ENCODE results near the gene TDRD12. TPM values are rescaled to one million over a fixed set of nuclear protein-coding genes. Genes with fewer than 3 reads are reported as not detected.

TDRD12 gene
- total RNA-seq, 4 donors from 2014 or later: under 0.01 to 0.30 (median 0.21) TPM; not detected in 1

DNA sequence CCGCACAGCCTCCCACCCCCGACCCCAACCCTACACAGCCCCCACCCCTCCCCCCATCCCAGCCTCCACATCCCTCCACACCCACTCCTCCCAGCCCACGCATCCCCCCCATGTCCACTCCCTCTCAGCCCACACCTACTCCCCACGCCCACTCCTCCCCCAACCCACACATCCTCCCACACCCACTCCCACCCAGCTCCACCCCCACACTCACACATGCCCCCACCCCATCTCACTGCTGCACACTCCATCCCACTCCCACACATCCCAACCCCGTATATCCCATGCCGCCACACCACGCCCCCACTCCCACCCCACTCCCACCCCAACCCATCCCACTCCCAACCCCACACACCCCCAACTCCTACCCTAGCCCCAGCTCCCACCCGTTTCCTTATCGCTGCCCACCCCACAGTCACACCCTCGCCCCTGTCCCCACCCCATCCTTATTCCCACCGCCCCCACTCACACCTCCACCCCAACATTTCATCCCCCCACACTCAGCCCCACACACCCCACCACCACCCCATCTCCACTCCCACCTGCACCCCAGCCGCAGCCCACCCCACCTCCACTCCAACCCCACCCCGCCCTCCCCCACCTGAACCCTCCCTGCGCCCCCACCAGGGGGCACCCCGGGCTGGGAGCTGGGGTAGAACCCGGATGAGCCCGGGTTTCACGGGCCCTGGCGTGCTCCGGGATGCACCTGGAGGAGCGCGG lies 809 bp downstream of the TDRD12 start:
- Histone ChIP-seq H3K4me3 (no peak overlapping the region), H3K36me3 (peaks cover 0 to 22% (median 0%) of the 10 kb centered on the region in 3 donors), H3K4me1 (no peaks in the 10 kb centered on the region), H3K27ac (no peak overlapping the region), H3K27me3 (no peaks in the 10 kb centered on the region), H3K9me3 (peaks cover 0 to 6% (median 0%) of the 10 kb centered on the region in 4 donors)
- TF ChIP-seq EP300 (IDR thresholded peaks at IDR 0.05): no peak
- TF ChIP-seq, protein P1, sequence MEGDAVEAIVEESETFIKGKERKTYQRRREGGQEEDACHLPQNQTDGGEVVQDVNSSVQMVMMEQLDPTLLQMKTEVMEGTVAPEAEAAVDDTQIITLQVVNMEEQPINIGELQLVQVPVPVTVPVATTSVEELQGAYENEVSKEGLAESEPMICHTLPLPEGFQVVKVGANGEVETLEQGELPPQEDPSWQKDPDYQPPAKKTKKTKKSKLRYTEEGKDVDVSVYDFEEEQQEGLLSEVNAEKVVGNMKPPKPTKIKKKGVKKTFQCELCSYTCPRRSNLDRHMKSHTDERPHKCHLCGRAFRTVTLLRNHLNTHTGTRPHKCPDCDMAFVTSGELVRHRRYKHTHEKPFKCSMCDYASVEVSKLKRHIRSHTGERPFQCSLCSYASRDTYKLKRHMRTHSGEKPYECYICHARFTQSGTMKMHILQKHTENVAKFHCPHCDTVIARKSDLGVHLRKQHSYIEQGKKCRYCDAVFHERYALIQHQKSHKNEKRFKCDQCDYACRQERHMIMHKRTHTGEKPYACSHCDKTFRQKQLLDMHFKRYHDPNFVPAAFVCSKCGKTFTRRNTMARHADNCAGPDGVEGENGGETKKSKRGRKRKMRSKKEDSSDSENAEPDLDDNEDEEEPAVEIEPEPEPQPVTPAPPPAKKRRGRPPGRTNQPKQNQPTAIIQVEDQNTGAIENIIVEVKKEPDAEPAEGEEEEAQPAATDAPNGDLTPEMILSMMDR (IDR thresholded peaks at IDR 0.05): no peak
- TF ChIP-seq POLR2A (IDR thresholded peaks at IDR 0.05): no peak
- DNase-seq (ENCODE audit: low spot score in 2 of 2): no peak
- 91 to 92% methylated on average over 7 to 8 of the region's 22 CpGs for WGBS, 2 donors

DNA sequence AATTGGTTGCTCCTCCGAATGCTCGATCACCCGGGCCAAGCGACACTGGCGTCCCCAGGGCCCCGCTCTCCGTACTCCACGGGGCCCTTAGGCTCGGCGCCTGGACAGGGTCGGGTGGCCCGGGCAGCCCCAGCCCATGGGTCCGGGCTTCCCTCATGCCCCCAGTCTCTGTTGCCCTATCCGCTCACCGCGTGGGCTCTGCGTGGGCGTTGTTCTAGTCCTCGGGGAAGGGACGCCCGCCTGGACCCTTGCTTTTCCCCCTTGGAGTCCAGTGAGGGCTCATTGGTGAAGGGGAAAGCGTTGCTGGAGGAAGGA lies 1.3 kb downstream of the TDRD12 start:
- no peak for DNase-seq (ENCODE audit: low spot score in 2 of 2)
- Histone ChIP-seq H3K27ac (no peak overlapping the region), H3K27me3 (no peaks in the 10 kb centered on the region), H3K36me3 (peaks cover 0 to 16% (median 0%) of the 10 kb centered on the region in 3 donors), H3K9me3 (peaks cover 0 to 9% (median 0%) of the 10 kb centered on the region in 4 donors), H3K4me3 (no peak overlapping the region), H3K4me1 (no peaks in the 10 kb centered on the region)
- 96% methylated on average over 13 to 17 of the region's 22 CpGs for WGBS, 2 donors
- TF ChIP-seq EP300 (IDR thresholded peaks at IDR 0.05) (no peak), POLR2A (IDR thresholded peaks at IDR 0.05) (no peak)
- TF ChIP-seq, protein P1 (IDR thresholded peaks at IDR 0.05): no peak

DNA sequence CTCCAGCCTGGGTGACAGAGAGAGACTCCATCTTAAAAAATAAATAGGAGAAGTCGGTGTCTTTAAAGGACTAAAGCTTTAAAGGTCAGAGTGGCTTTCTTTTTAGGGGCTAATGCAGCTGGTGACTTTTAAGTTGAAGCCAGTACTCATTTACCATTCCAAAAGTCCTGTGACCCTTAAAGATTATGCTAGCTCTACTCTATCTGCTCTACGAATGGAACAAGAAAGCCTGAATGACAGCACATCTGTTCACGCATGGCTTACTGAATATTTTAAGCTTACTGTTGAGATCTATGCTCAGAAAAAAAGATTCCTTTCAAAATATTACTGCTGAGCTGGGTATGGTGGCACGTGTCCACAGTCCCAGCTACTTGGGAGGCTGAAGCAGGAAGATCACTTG lies 16.4 kb downstream of the TDRD12 start:
- no peaks in the 10 kb centered on the region for H3K27me3 ChIP-seq
- WGBS, 2 donors: 67 to 72% methylated on average over 4 of the region's 4 CpGs
- H3K4me1 ChIP-seq: no peaks in the 10 kb centered on the region
- no peak overlapping the region for H3K4me3 ChIP-seq
- DNase-seq (ENCODE audit: low spot score in 2 of 2): no peak
- H3K36me3 ChIP-seq: no peaks in the 10 kb centered on the region
- no peak overlapping the region for H3K27ac ChIP-seq
- no peak for TF ChIP-seq EP300 (IDR thresholded peaks at IDR 0.05)
- H3K9me3 ChIP-seq: no peaks in the 10 kb centered on the region

DNA sequence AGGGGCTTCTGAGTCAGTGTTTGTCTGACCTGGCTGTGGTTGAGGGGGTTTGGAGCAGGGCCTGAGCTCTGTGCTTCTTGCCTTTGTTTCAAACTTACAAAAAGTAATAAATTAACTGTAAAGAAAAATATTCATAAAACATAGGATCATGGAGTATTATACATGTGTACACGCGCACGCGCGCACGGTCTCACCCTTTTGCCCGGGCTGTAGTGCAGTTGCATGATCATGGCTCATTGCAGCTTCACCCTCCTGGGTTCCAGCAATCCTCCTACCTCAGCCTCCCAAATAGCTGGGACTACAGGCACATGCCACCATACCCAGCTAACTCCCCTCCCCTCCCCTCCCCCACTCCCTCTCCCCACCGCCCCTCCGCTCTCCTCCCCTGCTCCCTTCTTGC lies 23.5 kb downstream of the TDRD12 start:
- Histone ChIP-seq H3K4me3 (no peak overlapping the region), H3K36me3 (no peaks in the 10 kb centered on the region), H3K4me1 (no peaks in the 10 kb centered on the region), H3K27ac (no peak overlapping the region), H3K9me3 (no peaks in the 10 kb centered on the region), H3K27me3 (peaks cover 0 to 5% of the 10 kb centered on the region in 2 donors)
- no peak for TF ChIP-seq EP300 (IDR thresholded peaks at IDR 0.05)
- TF ChIP-seq POLR2A (IDR thresholded peaks at IDR 0.05): no peak
- TF ChIP-seq, protein P1 (IDR thresholded peaks at IDR 0.05): no peak
- DNase-seq (ENCODE audit: low spot score in 2 of 2): no peak
- 92 to 96% methylated on average over 9 of the region's 9 CpGs for WGBS, 2 donors

DNA sequence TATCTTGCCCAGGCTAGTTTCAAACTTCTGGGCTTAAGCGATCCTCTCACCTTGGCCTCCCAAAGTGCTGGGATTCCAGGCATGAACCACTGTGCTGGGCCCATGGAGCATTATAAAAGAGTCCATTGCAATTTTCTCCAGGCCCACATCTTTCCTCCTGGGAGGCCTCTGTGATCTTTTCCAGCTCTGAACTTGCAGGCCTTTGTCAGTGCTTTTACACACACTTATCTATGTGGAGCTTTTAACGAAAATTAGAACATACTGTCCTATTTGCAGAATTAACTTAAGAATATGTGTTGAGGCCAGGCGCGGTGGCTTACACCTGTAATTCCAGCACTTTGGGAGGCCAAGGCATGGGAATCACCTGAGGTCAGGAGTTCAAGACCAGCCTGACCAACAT lies 23.9 kb downstream of the TDRD12 start:
- DNase-seq (ENCODE audit: low spot score in 2 of 2): no peak
- no peaks in the 10 kb centered on the region for H3K9me3 ChIP-seq
- no peak overlapping the region for H3K4me3 ChIP-seq
- H3K27ac ChIP-seq: no peak overlapping the region
- H3K4me1 ChIP-seq: no peaks in the 10 kb centered on the region
- TF ChIP-seq POLR2A (IDR thresholded peaks at IDR 0.05): no peak
- TF ChIP-seq, protein P1 (IDR thresholded peaks at IDR 0.05): no peak
- TF ChIP-seq EP300 (IDR thresholded peaks at IDR 0.05): no peak
- H3K27me3 ChIP-seq: peaks cover 0 to 5% of the 10 kb centered on the region in 2 donors
- WGBS, 2 donors: 97% methylated on average over 4 of the region's 4 CpGs
- no peaks in the 10 kb centered on the region for H3K36me3 ChIP-seq

All from tibial nerve (tissue), 4 donors.